Gastrocnemius medialis (tissue), 4 donors: ENCODE measurements around the gene FIZ1. TPM values are rescaled to one million over a fixed set of nuclear protein-coding genes. Genes with fewer than 3 reads are reported as not detected.

Experiments
- ATAC-seq, 2 donors: fragments of 150-250 bp; one replicate each; pipeline ENCODE4 v1.9.1; 2016
- DNase-seq, 2 donors: peaks; one replicate each; pipeline ENCODE4 v3.0.0-alpha.2; 2019
- H3K27ac ChIP-seq, 4 donors: fragments of 200-600 bp; sonication (generic); 1 replicate in 1 of 4; 2 replicates in 3 of 4; pipeline ENCODE4 v1.5.1; 2016 to 2018; ENCODE audit warnings: mild to moderate bottlenecking in 2 of 4, moderate library complexity in 1 of 4
- H3K27me3 ChIP-seq, 3 donors: fragments of 200-600 bp; sonication (generic) in 2 of 3; 1 replicate in 1 of 3; 2 replicates in 2 of 3; pipeline versions ENCODE4 v1.5.1 to v1.6.0; 2016 to 2019; ENCODE audit warnings: mild to moderate bottlenecking in 1 of 3, moderate library complexity in 1 of 3
- H3K36me3 ChIP-seq, 2 donors: fragments of 200-600 bp; sonication (generic) in 1 of 2; one replicate each; pipeline ENCODE4 v1.5.1; 2017 to 2018
- H3K4me1 ChIP-seq, 2 donors: fragments of 200-600 bp; sonication (generic) in 1 of 2; one replicate each; pipeline ENCODE4 v1.5.1; 2016 to 2017; ENCODE audit warnings: mild to moderate bottlenecking in 2 of 2
- H3K4me3 ChIP-seq, 4 donors: fragments of 200-600 bp; sonication (generic) in 3 of 4; 1 replicate in 1 of 4; 2 replicates in 3 of 4; pipeline ENCODE4 v1.5.1; 2016 to 2019; ENCODE audit warnings: mild to moderate bottlenecking in 2 of 4
- H3K9me3 ChIP-seq, 3 donors: fragments of 200-600 bp; sonication (generic) in 2 of 3; 1 replicate in 1 of 3; 2 replicates in 2 of 3; pipeline ENCODE4 v1.5.1; 2016 to 2019
- POLR2A ChIP-seq, 2 donors: fragments of 450-650 bp; IDR thresholded peaks; one replicate each; pipeline ENCODE4 v1.6.1; 2017; ENCODE audit warnings: antibody characterized with exemption in 2 of 2, mild to moderate bottlenecking in 2 of 2, moderate library complexity in 2 of 2
- in situ Hi-C, 4 donors: fragments of 200-750 bp; cut with MboI; loops; one replicate each; pipeline versions ENCODE4 v1.15.0 to v1.8.0; 2017; ENCODE audit warnings: low sequenced_read_pairs in 4 of 4
- intact Hi-C: fragments of 100-400 bp; cut with DNase I; formaldehyde crosslinking; loops from one replicate; pipeline ENCODE4 v1.15.1; 2023; ENCODE audit warnings: low total_unique reads
- total RNA-seq, 4 donors: library from RNA; depleted of rRNA; stranded (reverse); fragments of >200 nt; gene quantifications; one replicate each; pipeline versions ENCODE4 v1.1.0 to v1.2.3, GENCODE V29; 2016
- TF ChIP-seq, protein P1 (sequence below), 5 experiments: fragments of 450-650 bp in 3 of 5; fragments of 200-600 bp in 2 of 5; sonication (generic) in 2 of 5; IDR thresholded peaks in 4 of 5; conservative IDR thresholded peaks in 1 of 5; 1 replicate in 4 of 5; 2 replicates in 1 of 5; pipeline ENCODE4 v1.5.1; 2016 to 2019; ENCODE audit warnings: antibody characterized with exemption in 5 of 5, mild to moderate bottlenecking in 3 of 5, moderate library complexity in 3 of 5

FIZ1 gene
- total RNA-seq, 4 donors from 2014 or later, result 6.8 to 11.2 (median 7.4) TPM

DNA sequence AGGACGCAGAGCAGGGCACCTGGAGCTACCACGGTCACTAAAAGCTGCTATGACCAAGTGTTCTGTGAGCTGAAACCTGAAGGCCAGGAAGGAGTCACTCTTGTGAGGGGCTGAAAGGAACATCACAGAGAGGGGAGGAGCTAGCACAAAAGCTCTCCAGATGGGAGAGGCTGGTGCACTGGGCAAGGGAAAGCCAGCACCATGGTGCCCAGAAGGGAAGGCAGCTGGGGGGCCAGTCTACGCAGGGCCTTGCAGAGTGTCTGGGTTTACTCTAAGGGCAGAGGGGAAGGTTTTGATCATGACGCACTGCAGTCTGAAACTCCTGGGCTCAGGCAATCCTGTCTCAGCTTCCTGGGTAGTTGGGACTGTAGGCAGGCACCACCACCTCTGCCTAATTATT, 37.4 kb upstream of the FIZ1 start:
- ATAC-seq (no peak), DNase-seq (no peak)
- no peaks in the 10 kb centered on the region for H3K36me3 ChIP-seq
- peaks cover 50 to 57% of the 10 kb centered on the region in 2 donors for H3K4me1 ChIP-seq
- H3K9me3 ChIP-seq, result no peaks in the 10 kb centered on the region
- peak overlapping the region in 3 of 4 donors; percentile 92 to 100 (median 92) for H3K4me3 ChIP-seq
- in situ Hi-C loops (loop anchor here in 3 of 4 donors (10.0 to 25.0 kb wide), 3 partner anchors 52 to 499 kb away; partner anchors contain the start of genes TNNT1 (in 1 of the 3) and ZNF579 (in 1 of the 3)), intact Hi-C loops (loop anchor here (5.0 kb wide), 1 partner anchor 39 kb away; the partner anchor contains the start of gene FIZ1)
- TF ChIP-seq, protein P1, sequence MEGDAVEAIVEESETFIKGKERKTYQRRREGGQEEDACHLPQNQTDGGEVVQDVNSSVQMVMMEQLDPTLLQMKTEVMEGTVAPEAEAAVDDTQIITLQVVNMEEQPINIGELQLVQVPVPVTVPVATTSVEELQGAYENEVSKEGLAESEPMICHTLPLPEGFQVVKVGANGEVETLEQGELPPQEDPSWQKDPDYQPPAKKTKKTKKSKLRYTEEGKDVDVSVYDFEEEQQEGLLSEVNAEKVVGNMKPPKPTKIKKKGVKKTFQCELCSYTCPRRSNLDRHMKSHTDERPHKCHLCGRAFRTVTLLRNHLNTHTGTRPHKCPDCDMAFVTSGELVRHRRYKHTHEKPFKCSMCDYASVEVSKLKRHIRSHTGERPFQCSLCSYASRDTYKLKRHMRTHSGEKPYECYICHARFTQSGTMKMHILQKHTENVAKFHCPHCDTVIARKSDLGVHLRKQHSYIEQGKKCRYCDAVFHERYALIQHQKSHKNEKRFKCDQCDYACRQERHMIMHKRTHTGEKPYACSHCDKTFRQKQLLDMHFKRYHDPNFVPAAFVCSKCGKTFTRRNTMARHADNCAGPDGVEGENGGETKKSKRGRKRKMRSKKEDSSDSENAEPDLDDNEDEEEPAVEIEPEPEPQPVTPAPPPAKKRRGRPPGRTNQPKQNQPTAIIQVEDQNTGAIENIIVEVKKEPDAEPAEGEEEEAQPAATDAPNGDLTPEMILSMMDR (IDR thresholded peaks at IDR 0.05 in 4 of 5, conservative IDR thresholded peaks at IDR 0.05 in 1 of 5), result no peak
- no peak for TF ChIP-seq POLR2A (IDR thresholded peaks at IDR 0.05)
- H3K27ac ChIP-seq, result peak overlapping the region; percentile 90 to 100 (median 98)
- no peaks in the 10 kb centered on the region for H3K27me3 ChIP-seq

DNA sequence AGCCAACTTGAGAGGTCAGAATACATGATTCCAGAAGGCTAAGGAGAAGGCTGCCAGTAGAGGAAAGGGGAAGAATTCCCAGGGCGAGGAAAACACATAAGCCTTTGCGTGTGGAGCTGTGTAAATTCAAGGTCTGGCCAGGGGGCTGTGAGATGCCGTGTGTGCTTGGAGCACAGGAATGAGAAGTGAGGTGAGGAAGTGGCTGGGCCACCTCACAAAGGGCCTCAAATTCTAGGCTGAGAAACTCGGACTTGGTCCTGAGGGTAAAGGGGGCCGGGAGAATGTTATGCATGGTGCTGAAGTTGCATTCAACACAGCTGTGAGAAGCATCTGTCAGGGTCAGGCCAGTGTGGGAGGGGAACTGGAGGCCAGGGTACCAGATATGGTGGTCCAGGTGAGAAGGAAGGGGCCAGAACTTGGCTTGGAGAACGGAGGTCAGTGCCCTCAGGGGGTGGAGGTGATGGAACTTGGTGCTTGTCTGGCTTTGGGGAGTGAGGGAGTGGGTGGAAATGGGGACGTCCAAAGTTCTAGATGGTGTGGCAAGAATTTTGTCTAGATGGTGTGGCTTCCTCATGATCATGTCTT, 36.6 kb upstream of the FIZ1 start:
- no peak for ATAC-seq
- Histone ChIP-seq H3K9me3 (no peaks in the 10 kb centered on the region), H3K4me1 (peaks cover 50 to 54% of the 10 kb centered on the region in 2 donors), H3K36me3 (no peaks in the 10 kb centered on the region), H3K4me3 (peak overlapping the region; percentile 92 to 100 (median 96)), H3K27ac (peak overlapping the region; percentile 90 to 100 (median 98)), H3K27me3 (no peaks in the 10 kb centered on the region)
- no peak for TF ChIP-seq POLR2A (IDR thresholded peaks at IDR 0.05)
- TF ChIP-seq, protein P1 (IDR thresholded peaks at IDR 0.05 in 4 of 5, conservative IDR thresholded peaks at IDR 0.05 in 1 of 5), result no peak
- in situ Hi-C loops, result loop anchor here in 3 of 4 donors (10.0 to 25.0 kb wide), 3 partner anchors 51 to 499 kb away; partner anchors contain the start of genes TNNT1 (in 1 of the 3) and ZNF579 (in 1 of the 3)
- intact Hi-C loops, result loop anchor here (2.0 to 5.0 kb wide), 2 partner anchors 39 to 55 kb away; partner anchors contain the start of genes FIZ1 and ZNF579
- no peak for DNase-seq

DNA sequence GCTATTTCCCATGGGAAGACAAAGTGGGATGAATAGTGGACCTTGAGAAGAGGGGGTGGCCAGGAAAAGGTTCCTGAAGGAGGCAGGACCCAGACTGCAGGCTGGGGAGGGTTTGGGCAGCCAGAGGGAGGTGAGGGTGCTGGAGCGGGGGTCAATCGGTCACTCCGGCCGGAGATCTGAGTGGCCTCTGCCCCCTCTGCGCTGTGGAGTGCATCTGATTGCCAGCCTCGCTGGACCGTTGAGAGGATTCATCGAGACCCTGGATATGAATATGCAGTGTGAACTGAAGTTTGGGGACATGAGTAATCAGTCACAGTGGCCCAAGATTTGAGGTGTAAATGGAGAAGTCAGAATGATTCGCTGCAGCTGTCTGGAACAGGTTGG, 36.0 kb upstream of the FIZ1 start:
- in situ Hi-C loops, result loop anchor here in 3 of 4 donors (10.0 to 25.0 kb wide), 3 partner anchors 51 to 498 kb away; partner anchors contain the start of genes TNNT1 (in 1 of the 3) and ZNF579 (in 1 of the 3)
- intact Hi-C loops, result loop anchor here (2.0 to 5.0 kb wide), 2 partner anchors 38 to 55 kb away; partner anchors contain the start of genes FIZ1 and ZNF579

DNA sequence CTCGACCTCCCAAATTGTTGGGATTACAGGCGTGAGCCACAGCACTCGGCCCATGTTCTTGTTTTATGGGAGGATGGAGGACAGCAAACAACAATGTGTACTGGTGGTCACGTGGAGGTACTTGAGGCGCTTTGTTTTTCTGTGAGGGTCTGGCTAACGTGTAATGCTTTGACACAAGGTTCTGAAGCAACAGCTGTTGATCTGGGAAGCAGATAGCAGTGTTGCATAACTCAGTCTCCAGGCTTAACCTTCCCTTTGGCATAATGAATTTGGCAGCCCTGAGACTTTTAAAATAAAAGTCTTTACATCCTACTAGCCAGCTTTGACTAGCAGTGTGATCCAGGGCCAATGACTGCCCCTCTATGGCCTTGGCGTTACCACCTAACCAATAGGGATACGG, 34.5 kb upstream of the FIZ1 start:
- TF ChIP-seq, protein P1 (IDR thresholded peaks at IDR 0.05 in 4 of 5, conservative IDR thresholded peaks at IDR 0.05 in 1 of 5), result no peak
- TF ChIP-seq POLR2A (IDR thresholded peaks at IDR 0.05), result no peak
- H3K4me1 ChIP-seq, result peaks cover 38 to 39% of the 10 kb centered on the region in 2 donors

More for the DNA sequence above, 36.0 kb upstream of the FIZ1 start:
- Histone ChIP-seq H3K27me3 (no peaks in the 10 kb centered on the region), H3K4me1 (peaks cover 47 to 53% of the 10 kb centered on the region in 2 donors), H3K36me3 (no peaks in the 10 kb centered on the region), H3K27ac (peak overlapping the region; percentile 90 to 100 (median 98)), H3K9me3 (no peaks in the 10 kb centered on the region), H3K4me3 (peak overlapping the region; percentile 92 to 100 (median 96))
- no peak for TF ChIP-seq POLR2A (IDR thresholded peaks at IDR 0.05)
- TF ChIP-seq, protein P1 (IDR thresholded peaks at IDR 0.05 in 4 of 5, conservative IDR thresholded peaks at IDR 0.05 in 1 of 5), result no peak
- DNase-seq, result no peak
- ATAC-seq, result peak in 1 of 2 donors; percentile 4

More for the DNA sequence above, 34.5 kb upstream of the FIZ1 start:
- Histone ChIP-seq H3K27me3 (no peaks in the 10 kb centered on the region), H3K36me3 (no peaks in the 10 kb centered on the region), H3K9me3 (no peaks in the 10 kb centered on the region), H3K27ac (peak overlapping the region; percentile 90 to 100 (median 98)), H3K4me3 (peak overlapping the region in 2 of 4 donors; percentile 92)
- intact Hi-C loops (loop anchor here (2.0 to 5.0 kb wide), 2 partner anchors 53 to 167 kb away; partner anchors contain the start of gene ZNF579), in situ Hi-C loops (loop anchor here in 3 of 4 donors (10.0 to 25.0 kb wide), 3 partner anchors 49 to 497 kb away; partner anchors contain the start of genes TNNT1 (in 1 of the 3) and ZNF579 (in 1 of the 3))
- no peak for ATAC-seq
- DNase-seq, result no peak
